Measurements from ENCODE around the gene KMT2C. TPM values are rescaled to one million over a fixed set of nuclear protein-coding genes. Genes with fewer than 3 reads are reported as not detected.

The KMT2C gene
- total and polyA plus RNA-seq, 2 of the 8 experiments (the other 6 are each of a cell fraction or from before 2014, with no cell fraction given): 9.1 to 40.8 TPM

DNA sequence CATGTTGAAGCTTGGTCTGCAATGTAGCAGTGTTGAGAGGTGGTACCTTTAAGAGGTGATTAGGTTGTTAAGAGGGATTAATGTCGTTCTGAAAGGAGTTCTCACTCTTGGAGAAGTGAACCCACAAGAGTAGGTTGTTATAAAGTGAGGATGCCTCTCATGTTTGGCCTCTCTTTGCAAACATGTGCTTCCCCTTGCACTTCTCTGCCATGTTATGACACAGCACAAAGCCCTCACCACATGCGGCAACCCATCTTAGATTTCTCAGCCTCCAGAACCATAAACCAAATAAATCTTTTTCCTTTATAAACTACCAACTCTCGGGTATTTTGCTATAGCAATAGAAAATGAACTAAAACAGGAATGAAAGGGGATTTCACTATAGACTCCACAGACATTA lies 66.3 kb downstream of the KMT2C start (continued):
- TF ChIP-seq, protein P1, sequence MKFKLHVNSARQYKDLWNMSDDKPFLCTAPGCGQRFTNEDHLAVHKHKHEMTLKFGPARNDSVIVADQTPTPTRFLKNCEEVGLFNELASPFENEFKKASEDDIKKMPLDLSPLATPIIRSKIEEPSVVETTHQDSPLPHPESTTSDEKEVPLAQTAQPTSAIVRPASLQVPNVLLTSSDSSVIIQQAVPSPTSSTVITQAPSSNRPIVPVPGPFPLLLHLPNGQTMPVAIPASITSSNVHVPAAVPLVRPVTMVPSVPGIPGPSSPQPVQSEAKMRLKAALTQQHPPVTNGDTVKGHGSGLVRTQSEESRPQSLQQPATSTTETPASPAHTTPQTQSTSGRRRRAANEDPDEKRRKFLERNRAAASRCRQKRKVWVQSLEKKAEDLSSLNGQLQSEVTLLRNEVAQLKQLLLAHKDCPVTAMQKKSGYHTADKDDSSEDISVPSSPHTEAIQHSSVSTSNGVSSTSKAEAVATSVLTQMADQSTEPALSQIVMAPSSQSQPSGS (IDR thresholded peaks at IDR 0.05; ENCODE audit: low read length): no peak
- TF ChIP-seq GABPA (IDR thresholded peaks at IDR 0.05; ENCODE audit: borderline replicate concordance, insufficient read depth, low read length) (no peak), EGR1 (IDR thresholded peaks at IDR 0.05; ENCODE audit: borderline replicate concordance, low read depth, low read length) (no peak), ASH2L (IDR thresholded peaks at IDR 0.05; ENCODE audit: low read length) (no peak), POU5F1 (IDR thresholded peaks at IDR 0.05; ENCODE audit: low read depth, low read length) (no peak), RNF2 (IDR thresholded peaks at IDR 0.05; ENCODE audit: borderline replicate concordance, low read depth, low read length, missing control alignments, poor library complexity, severe bottlenecking) (no peak), SAP30 (IDR thresholded peaks at IDR 0.05; ENCODE audit: insufficient read depth, insufficient replicate concordance, low read length) (no peak), CEBPB (IDR thresholded peaks at IDR 0.05; ENCODE audit: low read depth, low read length) (no peak), RXRA (IDR thresholded peaks at IDR 0.05; ENCODE audit: insufficient read depth, low read depth, low read length) (no peak)

Measured in H1 (cell line).